GM12873 (cell line): ENCODE results near the gene SMARCB1.

Experiments
- TF ChIP-seq, protein P1 (sequence below): IDR thresholded peaks from 2 replicates; pipeline ENCODE4 v1.5.1; 2012; ENCODE audit warnings: low read depth, mild to moderate bottlenecking, moderate library complexity, low read length, control low read depth; ENCODE audit not compliant: insufficient read depth; ENCODE audit errors: missing control alignments

Gene SMARCB1

DNA sequence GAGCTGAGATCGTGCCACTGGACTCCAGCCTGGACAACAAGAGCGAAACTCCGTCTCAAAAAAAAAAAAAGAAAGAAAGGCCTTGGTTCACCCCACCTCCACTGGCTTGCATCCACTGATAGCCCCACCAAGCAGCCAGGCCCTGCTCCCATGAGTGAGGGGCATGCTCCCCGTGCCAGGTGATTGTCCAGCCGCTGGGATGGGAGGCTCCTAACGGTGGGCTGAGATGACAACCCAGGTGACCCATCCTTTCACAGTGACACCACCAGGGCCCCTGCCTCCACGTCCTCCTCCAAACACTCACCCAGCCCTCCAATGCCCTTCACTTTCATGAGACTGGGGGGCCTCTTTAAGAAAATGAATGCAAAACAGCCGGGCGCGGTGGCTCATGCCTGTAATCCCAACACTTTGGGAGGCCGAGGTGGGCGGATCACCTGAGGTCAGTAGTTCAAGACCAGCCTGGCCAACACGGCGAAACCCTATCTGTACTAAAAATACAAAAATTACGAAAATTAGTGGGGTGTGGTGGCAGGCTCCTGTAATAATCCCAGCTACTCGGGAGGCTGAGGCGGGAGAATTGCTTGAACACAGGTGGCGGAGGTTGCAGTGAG is 60.6 kb downstream of the SMARCB1 start:
- TF ChIP-seq, protein P1, sequence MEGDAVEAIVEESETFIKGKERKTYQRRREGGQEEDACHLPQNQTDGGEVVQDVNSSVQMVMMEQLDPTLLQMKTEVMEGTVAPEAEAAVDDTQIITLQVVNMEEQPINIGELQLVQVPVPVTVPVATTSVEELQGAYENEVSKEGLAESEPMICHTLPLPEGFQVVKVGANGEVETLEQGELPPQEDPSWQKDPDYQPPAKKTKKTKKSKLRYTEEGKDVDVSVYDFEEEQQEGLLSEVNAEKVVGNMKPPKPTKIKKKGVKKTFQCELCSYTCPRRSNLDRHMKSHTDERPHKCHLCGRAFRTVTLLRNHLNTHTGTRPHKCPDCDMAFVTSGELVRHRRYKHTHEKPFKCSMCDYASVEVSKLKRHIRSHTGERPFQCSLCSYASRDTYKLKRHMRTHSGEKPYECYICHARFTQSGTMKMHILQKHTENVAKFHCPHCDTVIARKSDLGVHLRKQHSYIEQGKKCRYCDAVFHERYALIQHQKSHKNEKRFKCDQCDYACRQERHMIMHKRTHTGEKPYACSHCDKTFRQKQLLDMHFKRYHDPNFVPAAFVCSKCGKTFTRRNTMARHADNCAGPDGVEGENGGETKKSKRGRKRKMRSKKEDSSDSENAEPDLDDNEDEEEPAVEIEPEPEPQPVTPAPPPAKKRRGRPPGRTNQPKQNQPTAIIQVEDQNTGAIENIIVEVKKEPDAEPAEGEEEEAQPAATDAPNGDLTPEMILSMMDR = no peak

DNA sequence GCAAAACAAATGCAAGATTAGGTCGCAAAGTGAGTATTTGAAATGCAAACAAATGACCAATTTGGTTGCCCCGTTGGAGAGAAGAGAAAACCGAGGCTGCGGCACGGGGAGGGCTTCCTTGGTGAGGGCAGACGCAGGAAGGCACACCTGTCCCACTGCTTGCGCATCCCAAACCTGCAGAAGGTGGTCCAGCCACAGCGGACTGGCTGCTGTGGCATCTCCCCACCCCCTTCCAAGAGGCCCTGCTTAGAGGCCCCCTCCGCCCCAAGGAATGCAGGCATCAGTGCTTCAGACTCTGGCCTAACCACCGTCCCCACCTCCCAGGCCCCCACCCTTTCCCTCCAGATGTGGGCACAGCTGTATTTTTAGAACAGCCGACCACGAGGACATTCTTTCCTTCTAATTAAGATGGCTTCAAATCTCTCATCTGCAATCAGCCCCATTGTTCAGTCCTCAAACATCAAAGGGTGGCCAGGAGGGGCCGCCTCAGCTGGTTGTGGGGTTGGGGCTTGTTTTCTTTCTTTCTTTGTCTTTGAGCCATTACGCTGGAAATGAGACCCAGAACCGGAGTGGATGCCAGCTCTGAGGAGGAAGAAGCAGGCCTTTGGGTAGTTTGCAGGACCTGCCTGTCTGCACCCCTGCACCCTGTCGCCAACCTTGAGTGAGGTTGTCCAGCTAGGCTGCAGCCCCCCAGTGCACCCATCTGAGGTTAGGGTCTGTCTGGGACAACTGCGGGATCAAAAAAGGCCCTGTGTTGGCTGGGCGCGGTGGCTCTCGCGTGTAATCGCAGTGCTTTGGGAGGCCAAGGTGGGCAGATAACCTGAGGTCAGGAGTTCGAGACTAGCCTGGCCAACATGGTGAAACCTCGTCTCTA is 61.5 kb downstream of the SMARCB1 start:
- TF ChIP-seq, protein P1 = no peak

DNA sequence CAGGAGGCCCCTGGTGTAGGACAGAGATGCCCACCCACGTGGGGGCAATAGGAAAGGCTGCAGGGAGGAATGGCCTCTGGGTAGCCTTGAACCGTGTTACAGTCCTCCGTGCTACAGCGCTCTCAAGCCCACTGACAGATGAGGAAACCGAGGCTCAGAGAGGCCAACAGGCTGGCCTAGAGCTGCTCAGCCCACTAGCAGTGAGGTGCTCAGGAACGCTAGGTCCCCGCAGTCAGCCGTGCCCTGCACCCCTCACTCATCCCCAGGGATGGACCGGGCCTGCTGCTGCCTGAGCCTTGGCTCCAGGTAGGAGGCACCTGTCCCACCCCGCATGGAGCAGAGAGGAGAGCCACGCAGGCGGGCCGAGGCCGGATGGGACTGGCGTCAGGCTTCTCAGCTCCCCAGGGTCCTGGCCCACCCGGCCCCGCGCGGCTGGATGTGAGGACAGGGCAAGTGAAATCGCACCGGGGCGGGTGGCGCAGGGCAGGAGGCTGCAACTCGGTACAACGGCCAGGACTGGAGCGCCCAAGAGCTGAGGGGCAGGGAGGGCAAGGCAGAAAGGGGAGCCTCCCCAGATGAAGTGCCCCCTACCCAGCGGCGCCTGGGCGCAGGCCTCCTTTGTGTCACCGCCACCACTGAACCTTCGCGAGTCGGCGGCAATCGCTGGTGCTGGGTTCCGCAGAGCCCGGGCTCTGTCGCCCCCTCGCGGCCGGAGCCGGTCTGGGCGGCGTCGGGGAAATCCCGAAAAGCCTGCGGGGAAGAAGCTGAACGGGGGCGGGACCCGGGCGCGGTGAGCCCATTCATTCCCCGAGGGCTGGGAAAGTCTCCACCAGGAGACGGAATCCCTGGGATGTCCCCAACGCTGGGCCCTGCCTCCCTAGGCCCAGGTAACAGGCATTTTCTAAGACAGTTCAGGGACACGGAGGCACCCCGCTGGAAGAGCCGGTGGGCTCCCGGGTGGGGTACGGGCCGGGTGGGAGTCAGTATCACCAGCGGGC is 62.5 kb downstream of the SMARCB1 start:
- TF ChIP-seq, protein P1 = peak; percentile 91

DNA sequence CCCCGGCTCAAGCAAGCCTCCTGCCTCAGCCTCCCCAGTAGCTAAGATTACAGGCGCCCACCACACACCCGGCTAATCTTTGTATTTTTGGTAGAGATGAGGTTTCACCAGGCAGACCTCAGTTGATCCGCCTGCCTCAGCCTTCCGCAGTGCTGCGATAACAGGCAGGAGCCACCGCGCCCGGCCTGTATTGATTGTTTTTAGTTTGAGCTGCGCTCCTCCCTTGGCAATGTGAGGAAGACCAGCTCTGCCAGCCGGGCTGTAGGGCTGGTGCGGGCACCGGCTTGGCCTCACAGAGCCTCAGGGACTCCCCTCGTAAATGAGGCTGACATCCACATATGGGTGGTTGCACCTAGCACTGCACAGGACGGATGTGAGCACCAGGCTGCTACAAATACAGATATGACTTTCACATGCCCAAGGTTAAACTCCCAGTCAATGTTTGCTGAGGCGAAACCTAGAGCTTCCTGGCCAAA is 63.4 kb downstream of the SMARCB1 start:
- TF ChIP-seq, protein P1 = no peak

DNA sequence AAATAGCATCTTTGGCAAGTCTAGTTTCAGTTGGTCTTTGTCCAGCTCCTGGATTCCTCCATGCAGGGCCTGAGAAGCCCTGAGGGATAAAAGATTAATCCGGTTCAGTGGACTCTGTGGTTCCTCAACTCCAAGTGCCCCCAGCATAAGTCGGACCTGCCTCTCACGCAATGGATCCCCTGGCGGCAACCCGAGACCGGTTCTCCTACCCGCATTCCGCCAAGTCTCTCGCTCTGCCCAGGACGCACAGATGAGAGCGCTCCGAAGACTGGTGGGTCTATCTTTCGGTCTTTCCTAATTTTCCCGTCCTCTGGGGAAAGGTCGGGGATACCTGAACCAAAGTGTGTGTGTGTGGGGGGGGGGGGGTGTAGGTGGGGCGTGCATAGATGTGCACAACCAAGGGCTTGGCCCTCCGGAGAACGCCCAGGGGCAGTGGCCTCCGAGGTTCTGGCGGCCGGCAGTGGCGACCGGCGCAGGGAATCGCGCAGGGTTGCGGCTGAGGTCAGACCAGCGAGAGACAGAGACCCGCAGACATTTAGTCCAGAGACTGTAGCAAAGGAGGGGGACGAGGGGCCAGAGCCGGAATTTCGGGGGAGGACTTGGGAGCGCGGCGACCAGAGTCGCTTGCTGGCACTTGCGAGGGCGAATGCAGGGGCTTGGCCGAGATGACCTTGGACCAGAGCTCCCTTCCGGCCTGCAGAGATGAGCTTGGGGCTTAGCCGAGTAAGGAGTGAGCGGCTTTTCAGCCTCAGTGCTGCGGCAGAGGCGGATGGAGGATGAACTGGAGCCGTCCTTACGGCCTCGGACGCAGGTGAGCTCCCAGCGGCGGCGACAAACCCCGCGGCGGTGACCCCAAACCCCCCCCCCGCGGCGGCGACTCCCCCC is 70.2 kb downstream of the SMARCB1 start:
- TF ChIP-seq, protein P1 = peak; percentile 31

DNA sequence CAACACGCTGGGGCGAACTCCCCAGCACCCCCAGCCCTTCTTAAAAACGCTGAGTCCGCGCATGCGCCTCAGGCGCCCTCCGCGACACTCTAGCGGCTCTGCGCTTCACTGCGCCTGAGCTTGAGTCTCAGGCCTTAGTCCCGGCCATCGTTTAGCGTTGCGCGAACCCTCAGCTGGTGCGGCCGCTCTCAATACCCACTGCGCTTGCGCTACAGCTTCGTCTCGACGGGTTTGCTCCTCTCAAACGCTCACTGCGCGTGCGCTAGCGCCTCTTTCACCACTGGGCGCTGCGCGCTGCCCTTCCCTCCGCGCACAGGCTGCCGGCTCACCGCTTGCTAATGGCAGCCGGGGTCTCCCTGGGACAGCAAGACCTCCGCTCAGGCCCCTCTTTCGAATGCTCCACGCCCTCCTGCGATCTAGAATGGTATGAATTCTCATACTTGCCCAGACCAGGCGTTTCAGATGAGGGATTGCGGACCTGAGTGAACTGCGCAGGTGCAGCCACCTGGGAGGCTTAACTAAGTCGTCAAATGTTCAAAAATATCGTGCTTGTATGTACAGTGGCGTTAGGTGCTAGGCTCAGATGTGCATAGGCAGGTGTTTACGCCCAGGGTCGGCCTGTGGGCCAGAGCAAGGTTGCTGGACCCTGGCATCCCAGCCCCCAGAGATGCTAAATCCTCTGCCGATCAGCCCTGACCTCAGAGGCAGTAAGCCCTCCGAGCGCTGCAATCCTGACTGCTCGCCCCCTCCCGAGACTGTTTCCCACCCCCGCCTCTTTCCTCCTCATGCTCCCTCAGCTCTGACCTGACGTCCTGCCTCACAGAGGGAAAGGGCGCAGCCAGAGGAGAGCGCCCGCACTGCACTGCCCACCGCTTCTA is 71.1 kb downstream of the SMARCB1 start, which contains the start of gene SLC2A11:
Gene SLC2A11, plus strand, starts transcription at position 270 of the 878 bp plus-strand sequence. Its CDS starts 125 bp downstream, at position 395.
- TF ChIP-seq, protein P1 = peak; percentile 38
